GM21381 (cell line): Measurements from ENCODE around the gene EPN1.

Experiments used
- ATAC-seq: cut with Tn5 transposase; IDR thresholded peaks from one replicate; pipeline ENCODE4 v1.9.1; 2021; ENCODE audit warnings: mild to moderate bottlenecking, moderate library complexity; ENCODE audit not compliant: unreplicated experiment

Gene EPN1

GRCh38 chr19:55691561-55692481 is 16.8 kb downstream of the EPN1 start:
- no peak for ATAC-seq

- ATAC-seq = no peak
Observed at GRCh38 chr19:55692681-55693081, 17.7 kb downstream of the EPN1 start.

DNA sequence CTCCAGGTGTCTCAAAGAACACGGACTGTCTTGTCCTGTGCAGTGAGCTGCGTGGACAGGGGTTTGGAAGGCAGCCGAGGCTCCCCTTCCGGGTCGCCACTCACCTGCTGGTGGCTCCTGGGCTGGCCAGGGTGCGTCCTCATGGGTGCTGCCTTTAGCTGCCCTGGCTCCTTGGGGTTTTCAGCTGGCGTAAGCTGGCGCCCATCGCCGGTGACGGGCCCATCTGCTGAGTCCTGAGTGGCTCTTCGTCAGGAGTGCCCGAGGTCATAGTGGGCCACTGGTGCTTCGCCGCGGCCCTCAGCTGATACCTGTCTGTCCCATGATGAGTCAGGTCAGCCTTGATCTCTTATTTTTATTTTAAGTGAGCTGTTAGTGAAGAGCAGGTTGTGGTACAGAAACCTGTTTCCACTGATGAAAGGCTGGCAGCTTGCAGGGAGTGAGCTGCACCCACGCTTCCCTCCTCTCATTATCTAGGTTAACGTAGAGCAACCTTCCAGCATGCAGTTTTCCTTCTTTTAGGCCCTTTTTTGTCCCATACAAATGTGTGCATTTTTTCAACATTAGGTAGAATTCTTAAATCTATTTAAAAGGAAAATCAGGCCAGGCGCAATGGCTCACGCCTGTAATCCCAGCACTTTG is 18.4 kb downstream of the EPN1 start:
- ATAC-seq = no peak

GRCh38 chr19:55694241-55694655 is 19.2 kb downstream of the EPN1 start:
- no peak for ATAC-seq

DNA sequence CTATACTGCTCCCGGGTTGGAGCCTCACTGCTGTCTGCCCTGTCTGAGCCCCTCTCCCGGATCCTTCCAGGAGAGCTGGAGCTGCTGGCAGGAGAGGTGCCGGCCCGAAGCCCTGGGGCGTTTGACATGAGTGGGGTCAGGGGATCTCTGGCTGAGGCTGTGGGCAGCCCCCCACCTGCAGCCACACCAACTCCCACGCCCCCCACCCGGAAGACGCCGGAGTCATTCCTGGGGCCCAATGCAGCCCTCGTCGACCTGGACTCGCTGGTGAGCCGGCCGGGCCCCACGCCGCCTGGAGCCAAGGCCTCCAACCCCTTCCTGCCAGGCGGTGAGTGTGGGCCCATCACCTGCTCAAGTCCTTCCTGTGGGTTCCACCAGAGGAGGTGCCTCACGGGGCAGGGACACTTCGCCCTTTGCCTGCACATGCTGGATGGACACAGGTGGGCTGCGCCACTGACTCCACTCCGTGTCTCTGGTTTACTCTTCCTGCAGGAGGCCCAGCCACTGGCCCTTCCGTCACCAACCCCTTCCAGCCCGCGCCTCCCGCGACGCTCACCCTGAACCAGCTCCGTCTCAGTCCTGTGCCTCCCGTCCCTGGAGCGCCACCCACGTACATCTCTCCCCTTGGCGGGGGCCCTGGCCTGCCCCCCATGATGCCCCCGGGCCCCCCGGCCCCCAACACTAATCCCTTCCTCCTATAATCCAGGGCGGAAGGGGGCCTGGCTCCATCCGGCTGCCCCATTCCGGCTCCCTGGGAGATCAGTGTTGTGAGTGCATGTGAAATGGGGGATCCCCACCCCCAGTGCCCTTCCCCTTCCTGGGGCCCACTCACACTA is 19.8 kb downstream of the EPN1 start:
- no peak for ATAC-seq

DNA sequence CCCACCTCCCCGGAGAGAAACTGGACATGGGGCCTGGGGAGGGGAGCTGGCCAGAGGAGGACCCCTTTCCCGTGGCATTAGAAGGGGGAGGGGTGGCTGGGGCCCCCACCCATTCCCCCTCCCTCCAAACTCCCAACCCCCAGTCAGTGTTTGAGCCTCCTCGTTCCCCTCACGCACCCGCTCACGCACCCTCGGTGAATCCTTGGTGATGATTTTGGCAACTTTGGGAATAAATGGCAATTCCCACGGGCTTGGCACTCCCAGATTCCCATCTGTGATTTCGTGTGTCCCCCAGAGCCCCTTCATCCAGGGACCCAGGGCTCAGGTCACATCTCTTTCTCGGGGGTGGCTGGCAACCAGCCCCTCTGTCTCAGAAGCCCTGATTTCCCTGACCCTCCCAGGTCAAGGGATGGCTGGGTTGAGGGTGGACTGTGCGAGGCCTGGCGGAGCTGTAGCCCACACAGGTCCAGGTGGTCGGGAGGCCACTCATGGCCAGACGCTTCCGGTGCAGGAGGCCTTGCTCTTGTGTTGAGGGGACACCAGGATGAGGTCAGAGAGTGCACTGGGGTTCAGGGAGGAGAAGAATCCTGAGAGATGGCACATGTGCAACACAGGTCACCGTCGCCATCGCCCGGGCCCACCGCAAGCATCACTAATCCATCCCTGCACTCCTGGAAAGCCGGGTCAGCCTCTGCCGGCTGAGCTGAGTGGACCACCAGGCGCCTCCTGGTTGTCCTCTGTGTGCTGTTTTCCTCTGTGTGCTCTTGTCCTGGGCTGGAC is 20.7 kb downstream of the EPN1 start:
- no peak for ATAC-seq

DNA sequence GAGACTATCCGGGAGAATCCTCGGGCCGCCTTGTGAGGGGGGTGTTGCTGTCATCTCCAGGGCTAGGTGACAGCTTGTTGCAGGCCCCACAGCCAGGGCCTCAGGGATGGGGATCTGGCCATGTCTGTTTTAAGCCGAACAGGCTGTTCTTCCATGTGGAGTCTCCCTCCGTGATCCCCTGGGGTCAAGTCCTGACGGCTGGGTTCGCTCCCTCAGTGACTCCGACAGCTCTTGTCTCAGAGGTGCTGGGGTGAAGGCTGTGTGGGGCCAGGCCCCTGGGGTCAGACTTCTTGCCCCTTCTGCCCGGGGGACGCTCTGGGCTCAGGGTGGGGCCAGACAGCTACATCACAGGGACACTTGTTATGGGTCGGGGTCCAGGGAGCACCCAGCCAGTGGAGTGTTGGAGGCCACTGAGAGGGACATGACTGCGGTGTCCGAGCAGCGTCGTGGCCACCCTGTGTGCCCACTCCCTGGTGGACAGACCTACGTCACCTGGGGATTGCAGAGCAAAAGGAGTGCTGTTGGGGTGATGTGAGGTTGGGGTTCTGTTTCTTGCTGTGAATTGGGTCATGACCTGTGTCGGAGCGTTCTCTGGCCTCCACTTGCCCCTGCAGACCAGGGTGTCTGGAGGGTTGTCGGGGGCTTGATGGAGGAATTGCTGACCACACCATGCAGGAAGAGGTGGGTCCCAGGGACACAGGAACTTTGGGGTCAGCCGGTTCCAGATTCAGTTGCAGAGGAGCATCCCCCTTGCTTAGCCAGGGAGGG is 21.5 kb downstream of the EPN1 start:
- ATAC-seq = no peak

DNA sequence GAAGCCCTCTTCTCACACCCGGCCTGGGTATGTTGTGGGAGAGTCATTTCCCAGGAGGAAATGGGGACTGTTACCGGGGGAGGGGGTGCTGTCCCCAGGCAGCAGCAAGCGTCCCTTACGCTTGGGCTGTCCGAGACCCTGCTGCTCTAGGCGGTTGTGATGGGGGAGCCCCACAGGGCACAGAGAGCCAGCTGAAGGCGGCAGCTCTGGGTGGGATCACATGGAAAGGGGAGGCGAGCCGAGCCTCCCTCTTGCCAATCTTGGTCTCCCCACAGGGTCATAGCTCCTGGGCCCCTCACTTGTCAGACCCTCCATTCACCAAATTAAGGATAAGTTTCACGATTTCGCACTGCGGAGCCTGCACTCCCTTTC is 22.0 kb downstream of the EPN1 start:
- ATAC-seq = no peak

DNA sequence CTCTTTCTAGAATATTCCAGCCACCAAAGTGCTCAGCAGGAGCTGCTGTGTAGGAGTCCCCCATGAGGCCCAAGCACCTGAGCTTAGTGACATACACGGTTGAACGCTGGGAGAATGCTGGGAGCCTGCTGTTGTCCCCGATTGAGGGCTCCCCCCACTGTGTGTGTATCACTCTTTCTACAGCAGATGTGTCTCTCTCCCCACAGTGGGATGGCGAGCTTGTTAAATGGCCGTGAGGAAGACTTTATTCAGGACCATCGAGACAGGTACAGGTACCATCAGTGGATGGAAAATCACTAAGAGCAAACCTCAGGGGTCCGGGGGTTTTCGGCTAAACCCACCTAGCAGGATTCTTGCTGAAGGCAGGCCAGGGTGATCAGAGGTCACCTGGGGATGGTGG is 22.7 kb downstream of the EPN1 start:
- no peak for ATAC-seq

- ATAC-seq = no peak
Observed at GRCh38 chr19:55698256-55698655, 23.2 kb downstream of the EPN1 start.

DNA sequence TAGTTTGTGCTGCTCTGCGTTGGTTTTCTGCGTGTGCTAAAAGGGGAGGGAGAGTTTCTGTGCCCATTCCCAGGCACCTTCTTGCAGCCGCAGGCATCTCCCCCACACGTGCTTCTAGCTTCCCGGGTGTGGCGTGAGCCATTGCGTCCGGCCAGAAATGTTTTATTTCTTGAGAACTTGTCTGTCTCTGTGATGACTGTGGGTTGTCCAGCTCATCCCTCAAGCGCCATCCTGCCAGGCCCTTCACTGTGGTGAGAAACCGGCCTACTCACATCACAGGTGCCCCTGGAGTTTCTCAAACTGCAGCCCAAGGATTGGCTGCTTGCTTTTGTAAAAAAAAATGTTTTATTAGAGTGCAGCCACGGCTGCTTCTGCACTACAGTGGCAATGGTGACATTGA is 24.2 kb downstream of the EPN1 start:
- ATAC-seq = no peak

GRCh38 chr19:55700813-55701212 is 25.8 kb downstream of the EPN1 start:
- no peak for ATAC-seq

DNA sequence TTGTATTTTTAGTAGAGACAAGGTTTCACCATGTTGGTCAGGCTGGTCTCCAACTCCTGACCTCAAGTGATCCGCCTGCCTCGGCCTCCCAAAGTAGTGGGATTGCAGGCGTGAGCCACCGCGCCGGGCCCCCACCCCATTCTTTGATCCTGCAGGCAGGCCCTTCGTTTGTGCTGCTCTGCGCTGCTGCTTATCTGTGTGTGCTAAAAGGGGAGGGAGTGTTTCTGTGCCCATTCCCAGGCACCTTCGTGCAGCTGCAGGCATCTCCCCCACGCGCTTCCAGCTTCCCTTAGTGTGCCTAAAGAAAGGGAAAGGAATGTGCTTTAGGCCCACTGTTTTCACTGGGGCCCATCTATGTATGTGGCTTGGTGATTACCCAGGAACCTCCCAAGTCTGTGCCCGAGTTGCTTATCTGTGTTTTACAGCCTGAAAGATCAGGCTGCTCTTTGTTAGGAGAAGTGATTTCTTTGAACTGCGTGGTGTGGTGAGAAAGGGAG is 27.2 kb downstream of the EPN1 start:
- ATAC-seq = no peak

GRCh38 chr19:55703790-55704215 is 28.8 kb downstream of the EPN1 start:
- ATAC-seq = no peak

DNA sequence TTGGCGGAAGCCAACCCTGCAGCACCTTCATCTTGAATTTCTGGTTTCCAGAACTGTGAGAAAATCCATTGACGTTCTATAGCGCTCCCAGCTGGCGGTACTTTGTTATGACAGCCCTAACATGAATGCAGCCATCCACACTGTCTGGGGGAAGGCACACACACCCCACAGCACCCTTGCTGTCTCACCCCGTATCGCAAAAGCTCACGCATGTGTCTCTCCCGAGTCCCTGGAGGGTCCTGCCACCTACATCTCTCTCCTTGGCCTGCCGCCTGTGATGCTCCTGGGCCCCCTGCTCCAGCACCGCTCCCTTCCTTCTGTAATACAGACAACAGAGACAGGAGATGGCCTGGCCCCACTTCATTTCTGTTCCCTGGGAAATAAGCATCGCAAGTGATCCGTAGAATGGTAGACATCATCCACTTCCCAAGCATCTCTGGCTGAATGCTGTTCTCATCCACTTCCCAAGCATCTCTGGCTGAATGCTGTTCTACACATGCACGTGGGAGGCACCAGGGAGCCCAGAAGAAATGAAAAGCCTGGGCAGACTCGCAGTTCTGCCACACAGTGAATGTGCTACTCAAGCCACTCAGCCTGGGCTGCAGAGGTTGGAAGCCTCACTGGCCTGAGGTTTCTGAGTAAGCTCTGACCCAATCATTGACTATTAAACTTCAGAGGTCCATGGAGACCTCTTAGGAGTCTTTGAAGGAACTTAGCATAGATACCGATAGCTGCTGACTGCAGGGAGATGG is 29.6 kb downstream of the EPN1 start:
- ATAC-seq = no peak

- ATAC-seq = no peak
Observed at GRCh38 chr19:55705972-55706371, 30.9 kb downstream of the EPN1 start.

DNA sequence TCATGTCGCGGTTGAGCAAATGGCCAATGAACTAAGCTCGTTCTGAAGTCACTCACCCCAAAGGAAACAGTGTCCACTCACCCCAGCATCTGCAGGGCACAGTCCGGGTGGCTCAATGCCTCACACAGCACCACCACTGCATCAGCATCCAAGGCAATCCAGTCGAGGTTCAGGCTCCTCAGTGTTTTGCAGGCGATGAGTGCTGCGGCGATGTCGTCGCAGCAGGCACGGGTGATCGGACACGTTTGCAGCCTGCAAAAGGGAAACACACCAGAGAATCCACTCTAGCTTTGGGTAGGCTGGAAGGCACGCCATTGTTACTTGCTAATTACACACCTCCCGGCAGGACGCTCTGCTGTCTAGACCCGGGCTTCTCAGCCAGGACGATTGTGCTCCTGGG is 36.7 kb downstream of the EPN1 start:
- no peak for ATAC-seq

DNA sequence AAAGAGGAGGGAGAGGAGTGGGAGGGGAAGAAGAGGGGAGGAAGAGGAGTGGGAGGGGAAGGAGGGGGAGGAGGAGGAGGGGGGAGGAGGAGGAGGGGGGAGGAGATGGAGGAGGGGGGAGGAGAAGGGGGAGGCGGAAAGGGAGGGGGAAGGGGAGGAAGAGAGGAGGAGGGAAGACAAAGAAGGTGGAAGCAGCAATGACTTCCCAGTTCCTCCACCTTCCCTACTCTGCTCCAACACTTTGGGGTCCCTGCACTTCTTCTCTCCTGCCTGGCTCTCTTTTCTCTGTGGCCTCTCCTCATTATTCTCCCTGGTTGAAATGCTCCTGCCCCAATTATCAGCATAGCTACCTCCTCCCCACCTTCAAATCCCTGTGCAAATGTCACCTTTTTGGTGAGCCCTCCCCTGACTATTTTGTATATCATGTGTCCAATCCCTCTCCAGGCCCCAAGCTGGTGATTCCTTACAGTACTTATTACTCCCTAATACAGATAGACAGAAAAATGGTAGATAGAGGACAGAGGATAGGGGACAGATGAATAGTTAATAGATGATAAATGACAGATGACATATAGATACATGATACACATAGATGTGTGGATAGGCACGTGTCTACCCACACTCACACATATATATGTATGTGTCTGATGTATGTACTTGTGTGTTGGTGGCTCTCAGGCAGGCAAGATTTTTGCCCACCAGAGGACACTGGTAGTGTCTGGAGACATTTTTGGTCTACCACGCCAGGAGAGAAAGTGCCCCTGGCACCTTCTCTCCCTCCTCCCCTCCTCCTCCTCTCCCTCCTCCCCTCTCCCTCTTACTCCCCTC is 38.0 kb downstream of the EPN1 start:
- ATAC-seq = no peak
